Endothelial cell of umbilical vein (primary cell): ENCODE measurements around the gene NFKB1. TPM values are rescaled to one million over a fixed set of nuclear protein-coding genes. Genes with fewer than 3 reads are reported as not detected.

Experiments used
- BruUV-seq: library from RNA; stranded (reverse); fragments of 400-500 nt; replicated peaks from 2 replicates; lab custom pipeline; 2021; lab: Mats Ljungman, UMichigan
- CTCF ChIA-PET: fragments of 300-600, 350-600 bp; sonication (Branson Sonifier 250); formaldehyde crosslinking; loops from one replicate; lab custom pipeline; 2021; ENCODE audit warnings: antibody characterized with exemption, inconsistent platforms; lab: Charles Lee
- POLR2A ChIA-PET: fragments of 300-600, 350-600 bp; sonication (Branson Sonifier 250); formaldehyde crosslinking; loops from one replicate; lab custom pipeline; 2021; ENCODE audit warnings: antibody characterized with exemption, inconsistent platforms; lab: Charles Lee
- DNase-seq: peaks from one replicate; pipeline ENCODE4 v3.0.0-alpha.2; 2011; ENCODE audit warnings: low read depth, low spot score
- FAIRE-seq: peaks from 2 replicates; lab custom pipeline; 2011; peaks lifted over from hg19 to GRCh38; lab: Jason Lieb, UNC
- H2AFZ ChIP-seq: 2 replicates; pipeline ENCODE4 v1.6.0; 2012; ENCODE audit warnings: low read depth, low read length, control low read depth, inconsistent platforms
- H3K27ac ChIP-seq: 2 replicates; pipeline ENCODE4 v1.5.1; 2011; ENCODE audit warnings: low read depth, mild to moderate bottlenecking, control low read depth, low read length, moderate library complexity; ENCODE audit not compliant: insufficient read depth
- H3K27me3 ChIP-seq, 2 experiments: 2 replicates each; pipeline versions ENCODE4 v1.6.0 to v1.6.1; 2011; ENCODE audit warnings: low read length in 2 of 2, mixed read lengths in 1 of 2; ENCODE audit not compliant: control insufficient read depth in 2 of 2, insufficient read depth in 2 of 2
- H3K36me3 ChIP-seq, 2 experiments: 2 replicates in 1 of 2; 3 replicates in 1 of 2; pipeline ENCODE4 v1.5.1; 2011; ENCODE audit warnings: low read length in 2 of 2, mild to moderate bottlenecking in 1 of 2, moderate library complexity in 1 of 2; ENCODE audit not compliant: control insufficient read depth in 2 of 2, insufficient read depth in 2 of 2; ENCODE audit errors: extremely low read depth in 1 of 2
- H3K4me1 ChIP-seq: 3 replicates; pipeline ENCODE4 v1.5.1; 2011; ENCODE audit warnings: mild to moderate bottlenecking, low read length; ENCODE audit not compliant: control insufficient read depth, insufficient read depth; ENCODE audit errors: extremely low read depth
- H3K4me2 ChIP-seq: 2 replicates; pipeline ENCODE4 v1.6.1; 2011; ENCODE audit warnings: low read length, control low read depth, mixed read lengths; ENCODE audit not compliant: insufficient read depth
- H3K4me3 ChIP-seq, 3 experiments: fragments of 200-600 bp in 1 of 3; sonication (generic), shearing (Covaris generic) in 1 of 3; replicated peaks in 1 of 3; 2 replicates each; pipeline ENCODE4 v1.5.1; 2011 to 2016; ENCODE audit warnings: control low read depth in 3 of 3, low read length in 3 of 3, mild to moderate bottlenecking in 2 of 3, inconsistent platforms in 1 of 3, low read depth in 1 of 3, moderate library complexity in 1 of 3; ENCODE audit not compliant: insufficient read depth in 1 of 3
- H3K79me2 ChIP-seq: 2 replicates; pipeline ENCODE4 v1.6.0; 2012; ENCODE audit warnings: low read length, inconsistent platforms; ENCODE audit not compliant: control insufficient read depth, insufficient read depth
- H3K9ac ChIP-seq: replicated peaks from 2 replicates; pipeline ENCODE3; 2011; ENCODE audit warnings: low read length, control low read depth; ENCODE audit not compliant: insufficient read depth; ENCODE audit errors: extremely low read depth
- H3K9me1 ChIP-seq: replicated peaks from 3 replicates; pipeline ENCODE4 v1.6.0; 2011; ENCODE audit warnings: mild to moderate bottlenecking, low read length; ENCODE audit not compliant: control insufficient read depth, insufficient read depth; ENCODE audit errors: extremely low read depth
- H3K9me3 ChIP-seq: replicated peaks from 2 replicates; pipeline ENCODE4 v1.5.1; 2012; ENCODE audit warnings: low read length, inconsistent platforms; ENCODE audit not compliant: control insufficient read depth, insufficient read depth
- H4K20me1 ChIP-seq: replicated peaks from 2 replicates; pipeline ENCODE3; 2011; ENCODE audit warnings: mild to moderate bottlenecking, low read length; ENCODE audit not compliant: control insufficient read depth, insufficient read depth; ENCODE audit errors: extremely low read depth
- EZH2 ChIP-seq: IDR thresholded peaks from 2 replicates; pipeline ENCODE4 v1.6.1; 2012; ENCODE audit warnings: borderline replicate concordance, low read depth, mild to moderate bottlenecking, moderate library complexity, low read length, inconsistent platforms; ENCODE audit not compliant: severe bottlenecking
- FOS ChIP-seq: IDR thresholded peaks from 2 replicates; pipeline ENCODE4 v1.6.1; 2011; ENCODE audit warnings: mild to moderate bottlenecking, low read length, moderate library complexity, borderline replicate concordance; ENCODE audit not compliant: insufficient read depth
- GATA2 ChIP-seq: IDR thresholded peaks from 2 replicates; pipeline ENCODE4 v1.7.0; 2011; ENCODE audit warnings: low read depth, mild to moderate bottlenecking, moderate library complexity, mixed read lengths, low read length; ENCODE audit not compliant: insufficient read length, insufficient read depth
- JUN ChIP-seq: IDR thresholded peaks from 2 replicates; pipeline ENCODE4 v1.6.1; 2011; ENCODE audit warnings: borderline replicate concordance, low read depth; ENCODE audit not compliant: insufficient read length, insufficient read depth
- MYC ChIP-seq: IDR thresholded peaks from one replicate; pipeline ENCODE4 v1.6.1; 2011; ENCODE audit warnings: mild to moderate bottlenecking, low read depth, low read length
- POLR2A ChIP-seq: IDR thresholded peaks from 2 replicates; pipeline ENCODE4 v1.6.1; 2012; ENCODE audit warnings: low read depth, mild to moderate bottlenecking, control low read depth, low read length
- POLR2AphosphoS5 ChIP-seq: IDR thresholded peaks from 2 replicates; pipeline ENCODE4 v1.6.1; 2012; ENCODE audit warnings: low read depth, mild to moderate bottlenecking, control low read depth, low read length, moderate library complexity; ENCODE audit not compliant: insufficient read depth
- dilution Hi-C: fragments of 300-500 bp; cut with MboI; formaldehyde crosslinking; loops from one replicate; pipeline ENCODE4 v1.15.0; 2019; ENCODE audit warnings: low sequenced_read_pairs; ENCODE audit not compliant: extremely low pct_ligation_motif_present
- intact Hi-C: fragments of 100-400 bp; cut with micrococcal nuclease; formaldehyde crosslinking; loops from one replicate; pipeline ENCODE4 v1.10.0; 2022
- polyA plus RNA-seq, 4 experiments: library from polyadenylated mRNA; depleted of rRNA in 3 of 4; stranded (reverse) in 3 of 4; unstranded in 1 of 4; fragments of >200 nt; gene quantifications; 2 replicates each; pipeline versions ENCODE4 v1.2.1 to v1.2.3, GENCODE V29; 2011 to 2012; ENCODE audit warnings: missing spikeins in 1 of 4
- total RNA-seq: library from RNA; stranded (reverse); gene quantifications from 2 replicates; pipeline ENCODE4 v1.2.3, GENCODE V29; 2021
- TF ChIP-seq, protein P1 (sequence below), 2 donors: IDR thresholded peaks; 1 replicate in 1 of 2; 2 replicates in 1 of 2; pipeline ENCODE4 v1.5.1; 2011; ENCODE audit warnings: low read length in 2 of 2, mild to moderate bottlenecking in 2 of 2, moderate library complexity in 2 of 2, control low read depth in 1 of 2, inconsistent platforms in 1 of 2, low read depth in 1 of 2; ENCODE audit not compliant: insufficient read depth in 1 of 2; ENCODE audit errors: extremely low read depth in 1 of 2
- TF ChIP-seq, protein P2 (sequence below): IDR thresholded peaks from 2 replicates; pipeline ENCODE4 v1.6.1; 2011; ENCODE audit not compliant: insufficient read depth, insufficient read length

NFKB1 gene
- total and polyA plus RNA-seq, 2 donors (not counting 3 experiments of a cell fraction or from before 2014, with no cell fraction given): 21.3 to 41.4 TPM

GRCh38 chr4:102574317-102574716 is 73.2 kb downstream of the NFKB1 start:
- Histone ChIP-seq H3K79me2 (peaks cover 5% of the 10 kb centered on the region), H3K27ac (no peak overlapping the region), H3K4me3 (no peak overlapping the region), H3K9me1 (no peaks in the 10 kb centered on the region), H3K4me1 (peaks cover 14% of the 10 kb centered on the region), H3K27me3 (no peaks in the 10 kb centered on the region), H2AFZ (no peak overlapping the region), H3K4me2 (no peak overlapping the region), H3K9me3 (no peaks in the 10 kb centered on the region), H3K36me3 (peaks cover 0 to 5% of the 10 kb centered on the region in 2 experiments), H3K9ac (no peak overlapping the region), H4K20me1 (no peaks in the 10 kb centered on the region)
- BruUV-seq: no TSS peak
- TF ChIP-seq POLR2A: no peak
- no peak for TF ChIP-seq FOS
- no peak for TF ChIP-seq EZH2
- TF ChIP-seq JUN: no peak
- TF ChIP-seq, protein P1, sequence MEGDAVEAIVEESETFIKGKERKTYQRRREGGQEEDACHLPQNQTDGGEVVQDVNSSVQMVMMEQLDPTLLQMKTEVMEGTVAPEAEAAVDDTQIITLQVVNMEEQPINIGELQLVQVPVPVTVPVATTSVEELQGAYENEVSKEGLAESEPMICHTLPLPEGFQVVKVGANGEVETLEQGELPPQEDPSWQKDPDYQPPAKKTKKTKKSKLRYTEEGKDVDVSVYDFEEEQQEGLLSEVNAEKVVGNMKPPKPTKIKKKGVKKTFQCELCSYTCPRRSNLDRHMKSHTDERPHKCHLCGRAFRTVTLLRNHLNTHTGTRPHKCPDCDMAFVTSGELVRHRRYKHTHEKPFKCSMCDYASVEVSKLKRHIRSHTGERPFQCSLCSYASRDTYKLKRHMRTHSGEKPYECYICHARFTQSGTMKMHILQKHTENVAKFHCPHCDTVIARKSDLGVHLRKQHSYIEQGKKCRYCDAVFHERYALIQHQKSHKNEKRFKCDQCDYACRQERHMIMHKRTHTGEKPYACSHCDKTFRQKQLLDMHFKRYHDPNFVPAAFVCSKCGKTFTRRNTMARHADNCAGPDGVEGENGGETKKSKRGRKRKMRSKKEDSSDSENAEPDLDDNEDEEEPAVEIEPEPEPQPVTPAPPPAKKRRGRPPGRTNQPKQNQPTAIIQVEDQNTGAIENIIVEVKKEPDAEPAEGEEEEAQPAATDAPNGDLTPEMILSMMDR (IDR thresholded peaks at IDR 0.05; ENCODE audit: extremely low read depth in 1 of 2, insufficient read depth in 1 of 2, low read depth in 1 of 2, low read length in 2 of 2): no peak
- TF ChIP-seq, protein P2, sequence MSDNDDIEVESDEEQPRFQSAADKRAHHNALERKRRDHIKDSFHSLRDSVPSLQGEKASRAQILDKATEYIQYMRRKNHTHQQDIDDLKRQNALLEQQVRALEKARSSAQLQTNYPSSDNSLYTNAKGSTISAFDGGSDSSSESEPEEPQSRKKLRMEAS: no peak
- TF ChIP-seq POLR2AphosphoS5: no peak
- TF ChIP-seq GATA2: no peak
- no peak for TF ChIP-seq MYC
- ChIA-PET CTCF (no interaction called here), POLR2A (no interaction called here)
- dilution Hi-C loops: no loop called here
- FAIRE-seq (no peak), DNase-seq (no peak)
- intact Hi-C loops: no loop called here
